K562 (cell line): ENCODE data around the gene SAMD13. TPM values are rescaled to one million over a fixed set of nuclear protein-coding genes. Genes with fewer than 3 reads are reported as not detected.

ENCODE experiments used
- CHD4 ChIP-seq: fragments of 200-600 bp; sonication (generic); IDR thresholded peaks from 3 replicates; pipeline ENCODE4 v1.6.1; 2012; ENCODE audit warnings: low read depth, mild to moderate bottlenecking, mixed read lengths, low read length, inconsistent platforms; ENCODE audit not compliant: insufficient read depth, insufficient replicate concordance, poor library complexity, severe bottlenecking
- DDX20 ChIP-seq: fragments of 450-650 bp; IDR thresholded peaks from 2 replicates; pipeline ENCODE4 v1.6.1; 2016; ENCODE audit warnings: missing genetic modification characterization, low read depth, mild to moderate bottlenecking, missing compliant biosample characterization, moderate library complexity
- DMBX1 ChIP-seq: fragments of 250-450 bp; sonication (Bioruptor Pico); IDR thresholded peaks from 2 replicates; pipeline ENCODE4 v1.8.0; 2022; ENCODE audit warnings: inconsistent platforms, mild to moderate bottlenecking, moderate library complexity, borderline replicate concordance
- E2F5 ChIP-seq: sonication (generic); formaldehyde crosslinking; IDR thresholded peaks from 2 replicates; pipeline ENCODE4 v1.8.0; 2022; ENCODE audit warnings: mild to moderate bottlenecking, missing genetic modification reagents
- EZH2 ChIP-seq: IDR thresholded peaks from 2 replicates; pipeline ENCODE4 v1.6.1; 2012; ENCODE audit warnings: low read depth, mild to moderate bottlenecking, inconsistent platforms, low read length, borderline replicate concordance
- HDAC8 ChIP-seq: fragments of 450-650 bp; IDR thresholded peaks from 2 replicates; pipeline ENCODE4 v1.6.1; 2016; ENCODE audit warnings: mild to moderate bottlenecking, missing genetic modification characterization, moderate library complexity, missing compliant biosample characterization
- ILK ChIP-seq: fragments of 450-650 bp; IDR thresholded peaks from 2 replicates; pipeline ENCODE4 v1.6.1; 2016; ENCODE audit warnings: missing genetic modification characterization, low read depth, mild to moderate bottlenecking, missing compliant biosample characterization, moderate library complexity, borderline replicate concordance
- MAZ ChIP-seq, 2 experiments: fragments of 450-650 bp in 1 of 2; sonication (generic) in 1 of 2; formaldehyde crosslinking; IDR thresholded peaks in 1 of 2; conservative IDR thresholded peaks in 1 of 2; 2 replicates each; pipeline versions ENCODE4 v1.4.0 to v1.5.0; 2020; ENCODE audit warnings: mild to moderate bottlenecking in 1 of 2, missing genetic modification reagents in 1 of 2
- MTA2 ChIP-seq: fragments of 450-650 bp; IDR thresholded peaks from 2 replicates; pipeline ENCODE4 v1.6.1; 2016; ENCODE audit warnings: low read depth
- NCOA6 ChIP-seq: fragments of 450-650 bp; IDR thresholded peaks from 2 replicates; pipeline ENCODE4 v1.6.1; 2017; ENCODE audit warnings: mild to moderate bottlenecking
- POLR2AphosphoS2 ChIP-seq: IDR thresholded peaks from 2 replicates; pipeline ENCODE4 v1.6.1; 2012; ENCODE audit warnings: low read length, improper control_type of control experiment
- PTBP1 ChIP-seq: fragments of 200-400 bp; formaldehyde crosslinking; IDR thresholded peaks from 2 replicates; pipeline ENCODE4 v1.6.1; 2017; ENCODE audit warnings: low read depth, low read length
- PTTG1 ChIP-seq: fragments of 450-650 bp; IDR thresholded peaks from 2 replicates; pipeline ENCODE4 v1.6.1; 2016; ENCODE audit warnings: low read depth, mild to moderate bottlenecking, missing genetic modification characterization, missing compliant biosample characterization
- RBM25 ChIP-seq: fragments of 200-400 bp; formaldehyde crosslinking; IDR thresholded peaks from 2 replicates; pipeline ENCODE4 v1.6.1; 2018; ENCODE audit warnings: low read length, low read depth, moderate library complexity; ENCODE audit not compliant: severe bottlenecking
- RHOXF2B ChIP-seq: fragments of 250-450 bp; sonication (Bioruptor Pico); conservative IDR thresholded peaks from 2 replicates; pipeline ENCODE4 v1.5.1; 2021
- SMAD3 ChIP-seq: fragments of 450-650 bp; formaldehyde crosslinking; conservative IDR thresholded peaks from 2 replicates; pipeline ENCODE4 v1.4.0; 2020; ENCODE audit warnings: mild to moderate bottlenecking
- SRSF3 ChIP-seq: fragments of 200-400 bp; formaldehyde crosslinking; IDR thresholded peaks from 2 replicates; pipeline ENCODE4 v1.6.1; 2016; ENCODE audit warnings: mild to moderate bottlenecking, low read length, moderate library complexity; ENCODE audit not compliant: insufficient read depth
- SUPT5H ChIP-seq: fragments of 450-650 bp; IDR thresholded peaks from 2 replicates; pipeline ENCODE4 v1.6.1; 2016
- TAF15 ChIP-seq: fragments of 200-400 bp; formaldehyde crosslinking; IDR thresholded peaks from 2 replicates; pipeline ENCODE4 v1.6.1; 2017; ENCODE audit warnings: mild to moderate bottlenecking, low read depth, low read length, moderate library complexity
- TOE1 ChIP-seq, 2 experiments: fragments of 450-650 bp in 1 of 2; sonication (generic) in 1 of 2; formaldehyde crosslinking in 1 of 2; IDR thresholded peaks; 2 replicates each; pipeline versions ENCODE4 v1.7.1 to v1.8.0; 2016 to 2022; ENCODE audit warnings: borderline replicate concordance in 2 of 2, mild to moderate bottlenecking in 2 of 2, antibody characterized with exemption in 1 of 2, inconsistent platforms in 1 of 2, low read depth in 1 of 2, missing genetic modification reagents in 1 of 2, moderate library complexity in 1 of 2
- ZC3H11A ChIP-seq: IDR thresholded peaks from 2 replicates; pipeline ENCODE4 v1.6.1; 2012; ENCODE audit warnings: low read depth, low read length, improper control_type of control experiment
- ZKSCAN3 ChIP-seq: fragments of 250-450 bp; sonication (Bioruptor Pico); IDR thresholded peaks from 2 replicates; pipeline ENCODE4 v1.4.0; 2020
- ZNF347 ChIP-seq: fragments of 450-650 bp; formaldehyde crosslinking; IDR thresholded peaks from 2 replicates; pipeline ENCODE4 v1.4.0; 2020; ENCODE audit warnings: low read depth, mild to moderate bottlenecking, moderate library complexity
- ZNF41 ChIP-seq: fragments of 250-450 bp; sonication (Bioruptor Pico); conservative IDR thresholded peaks from 2 replicates; pipeline ENCODE4 v1.4.0; 2020; ENCODE audit warnings: mild to moderate bottlenecking
- polyA plus RNA-seq, 8 experiments: library from polyadenylated mRNA; depleted of rRNA in 4 of 8; stranded (reverse) in 5 of 8; unstranded in 3 of 8; fragments of >200 nt; fragmentation: Nextera tagmentation in 2 of 8; fragmentation: Illumina TruSeq in 1 of 8; extraction: Ambion mirVana in 2 of 8; extraction: Trizol in 1 of 8; gene quantifications; 2 replicates each; pipeline versions ENCODE4 v1.2.1 to v1.2.3, GENCODE V29; 2011 to 2014; ENCODE audit warnings: inconsistent platforms in 1 of 8, missing spikeins in 1 of 8
- total RNA-seq, 7 experiments: library from RNA; depleted of rRNA in 6 of 7; stranded (reverse); fragments of >200 nt in 6 of 7; fragmentation: Illumina TruSeq in 2 of 7; extraction: Trizol in 2 of 7; gene quantifications; 2 replicates each; pipeline versions ENCODE4 v1.2.1 to v1.2.3, GENCODE V29; 2011 to 2021; ENCODE audit warnings: low replicate concordance in 1 of 7
- TF ChIP-seq, protein P1 (sequence below): fragments of 250-450 bp; sonication (Bioruptor Pico); IDR thresholded peaks from 2 replicates; pipeline ENCODE4 v1.8.0; 2022; ENCODE audit warnings: moderate library complexity, mild to moderate bottlenecking, inconsistent platforms
- TF ChIP-seq, protein P2 (sequence below), 3 experiments: fragments of 200-800 bp in 1 of 3; sonication (Bioruptor generic) in 1 of 3; sonication (generic) in 1 of 3; formaldehyde crosslinking in 1 of 3; IDR thresholded peaks; 2 replicates each; pipeline versions ENCODE4 v1.6.1 to v1.8.0; 2016 to 2022; ENCODE audit warnings: mild to moderate bottlenecking in 2 of 3, missing compliant biosample characterization in 2 of 3, missing genetic modification characterization in 2 of 3, missing genetic modification reagents in 1 of 3

The SAMD13 gene
- total and polyA plus RNA-seq, 9 of the 15 experiments (the other 6 are each of a cell fraction or from before 2014, with no cell fraction given): 0.78 to 2.7 (median 1.00) TPM

GRCh38 chr1:84370831-84371394 is 69.4 kb downstream of the SAMD13 start (continued):
- TF ChIP-seq PTBP1 (no peak), ZNF347 (no peak), MAZ (CRISPR knock-in tag; conservative IDR thresholded peaks at IDR 0.05 in 1 of 2, IDR thresholded peaks at IDR 0.05 in 1 of 2) (no peak), POLR2AphosphoS2 (no peak), MTA2 (no peak), DMBX1 (CRISPR knock-in tag) (peak; percentile 65; the same call in 1 of the 2 replicates), PTTG1 (tag) (peak; percentile 86), TAF15 (no peak), ZKSCAN3 (CRISPR knock-in tag) (no peak), SRSF3 (no peak), EZH2 (no peak), HDAC8 (tag) (no peak), E2F5 (CRISPR knock-in tag) (no peak), RHOXF2B (CRISPR knock-in tag) (no peak), RBM25 (no peak), ZC3H11A (no peak), ZNF41 (0 out of 2 replicates have a peak, but pooled peaks have one; percentile 61), SUPT5H (no peak), NCOA6 (no peak), TOE1 (IDR thresholded peaks at IDR 0.05; ENCODE audit: borderline replicate concordance) (no peak), TOE1 (CRISPR knock-in tag; IDR thresholded peaks at IDR 0.05; ENCODE audit: borderline replicate concordance, low read depth) (no peak), DDX20 (peak; percentile 80), CHD4 (no peak), ILK (tag) (peak; percentile 73; the same call in 1 of the 2 replicates), SMAD3 (0 out of 2 replicates have a peak, but pooled peaks have one; percentile 41)
- TF ChIP-seq, protein P1, sequence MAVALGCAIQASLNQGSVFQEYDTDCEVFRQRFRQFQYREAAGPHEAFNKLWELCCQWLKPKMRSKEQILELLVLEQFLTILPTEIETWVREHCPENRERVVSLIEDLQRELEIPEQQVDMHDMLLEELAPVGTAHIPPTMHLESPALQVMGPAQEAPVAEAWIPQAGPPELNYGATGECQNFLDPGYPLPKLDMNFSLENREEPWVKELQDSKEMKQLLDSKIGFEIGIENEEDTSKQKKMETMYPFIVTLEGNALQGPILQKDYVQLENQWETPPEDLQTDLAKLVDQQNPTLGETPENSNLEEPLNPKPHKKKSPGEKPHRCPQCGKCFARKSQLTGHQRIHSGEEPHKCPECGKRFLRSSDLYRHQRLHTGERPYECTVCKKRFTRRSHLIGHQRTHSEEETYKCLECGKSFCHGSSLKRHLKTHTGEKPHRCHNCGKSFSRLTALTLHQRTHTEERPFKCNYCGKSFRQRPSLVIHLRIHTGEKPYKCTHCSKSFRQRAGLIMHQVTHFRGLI (CRISPR knock-in tag): no peak
- TF ChIP-seq, protein P2, sequence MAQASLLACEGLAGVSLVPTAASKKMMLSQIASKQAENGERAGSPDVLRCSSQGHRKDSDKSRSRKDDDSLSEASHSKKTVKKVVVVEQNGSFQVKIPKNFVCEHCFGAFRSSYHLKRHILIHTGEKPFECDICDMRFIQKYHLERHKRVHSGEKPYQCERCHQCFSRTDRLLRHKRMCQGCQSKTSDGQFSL (CRISPR knock-in tag; IDR thresholded peaks at IDR 0.05): no peak
- TF ChIP-seq, protein P2 (tag; IDR thresholded peaks at IDR 0.05): peak in 1 of 2 experiments; percentile 27; a peak in 1 of 4 replicates
